Stomach (tissue), 4 donors: ENCODE measurements around the gene CCDC141.

Experiments used
- EP300 ChIP-seq: sonication (generic); formaldehyde crosslinking; IDR thresholded peaks from one replicate; pipeline ENCODE4 v1.6.1; 2017; ENCODE audit warnings: antibody characterized with exemption
- POLR2A ChIP-seq, 4 donors: fragments of 450-650 bp; IDR thresholded peaks; one replicate each; pipeline ENCODE4 v1.6.1; 2016; ENCODE audit warnings: antibody characterized with exemption in 4 of 4, control low read depth in 2 of 4, mild to moderate bottlenecking in 1 of 4, moderate library complexity in 1 of 4
- POLR2AphosphoS5 ChIP-seq, 3 donors: sonication (generic); formaldehyde crosslinking; IDR thresholded peaks; one replicate each; pipeline ENCODE4 v1.6.1; 2016; ENCODE audit warnings: antibody characterized with exemption in 3 of 3
- TF ChIP-seq, protein P1 (sequence below), 7 experiments: fragments of 450-650 bp in 4 of 7; fragments of 200-600 bp in 3 of 7; sonication (generic) in 3 of 7; IDR thresholded peaks; one replicate each; pipeline ENCODE4 v1.5.1; 2016 to 2019; ENCODE audit warnings: antibody characterized with exemption in 7 of 7, control low read depth in 2 of 7, mild to moderate bottlenecking in 1 of 7

DNA sequence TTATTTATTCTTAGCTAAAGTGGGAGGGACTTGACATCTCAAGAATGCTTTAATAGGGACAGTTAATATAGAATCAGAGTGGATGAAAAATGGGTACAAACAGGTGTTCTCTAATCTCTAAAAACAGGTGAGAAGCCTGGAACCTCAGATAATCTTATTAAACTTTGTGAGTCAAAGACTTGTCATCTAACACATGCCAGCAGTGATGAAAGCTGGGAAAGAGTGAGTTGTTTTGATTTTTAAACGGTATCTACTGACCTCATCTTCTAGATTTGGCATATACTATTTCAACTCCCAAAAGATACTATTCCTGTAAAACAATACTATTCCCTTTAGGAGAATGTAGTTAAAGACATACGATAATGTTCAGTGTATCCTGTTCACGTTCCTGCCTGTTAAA is 103.4 kb downstream of the CCDC141 start:
- TF ChIP-seq POLR2AphosphoS5 (IDR thresholded peaks at IDR 0.05), result no peak
- TF ChIP-seq, protein P1, sequence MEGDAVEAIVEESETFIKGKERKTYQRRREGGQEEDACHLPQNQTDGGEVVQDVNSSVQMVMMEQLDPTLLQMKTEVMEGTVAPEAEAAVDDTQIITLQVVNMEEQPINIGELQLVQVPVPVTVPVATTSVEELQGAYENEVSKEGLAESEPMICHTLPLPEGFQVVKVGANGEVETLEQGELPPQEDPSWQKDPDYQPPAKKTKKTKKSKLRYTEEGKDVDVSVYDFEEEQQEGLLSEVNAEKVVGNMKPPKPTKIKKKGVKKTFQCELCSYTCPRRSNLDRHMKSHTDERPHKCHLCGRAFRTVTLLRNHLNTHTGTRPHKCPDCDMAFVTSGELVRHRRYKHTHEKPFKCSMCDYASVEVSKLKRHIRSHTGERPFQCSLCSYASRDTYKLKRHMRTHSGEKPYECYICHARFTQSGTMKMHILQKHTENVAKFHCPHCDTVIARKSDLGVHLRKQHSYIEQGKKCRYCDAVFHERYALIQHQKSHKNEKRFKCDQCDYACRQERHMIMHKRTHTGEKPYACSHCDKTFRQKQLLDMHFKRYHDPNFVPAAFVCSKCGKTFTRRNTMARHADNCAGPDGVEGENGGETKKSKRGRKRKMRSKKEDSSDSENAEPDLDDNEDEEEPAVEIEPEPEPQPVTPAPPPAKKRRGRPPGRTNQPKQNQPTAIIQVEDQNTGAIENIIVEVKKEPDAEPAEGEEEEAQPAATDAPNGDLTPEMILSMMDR (IDR thresholded peaks at IDR 0.05), result no peak
- TF ChIP-seq EP300, result no peak
- TF ChIP-seq POLR2A (IDR thresholded peaks at IDR 0.05), result no peak
